H54 (cell line): ENCODE data around the gene SLC30A4.

Source experiments
- DNase-seq: peaks from one replicate; pipeline ENCODE4 v3.0.0; 2011; ENCODE audit warnings: low spot score, mixed read lengths; ENCODE audit not compliant: insufficient read length
- FAIRE-seq: peaks from 3 replicates; lab custom pipeline; 2011; peaks lifted over from hg19 to GRCh38; lab: Jason Lieb, UNC
- POLR2A ChIP-seq: IDR thresholded peaks from 2 replicates; pipeline ENCODE4 v1.6.1; 2011; ENCODE audit warnings: low read depth, mild to moderate bottlenecking, low read length

SLC30A4 gene

DNA sequence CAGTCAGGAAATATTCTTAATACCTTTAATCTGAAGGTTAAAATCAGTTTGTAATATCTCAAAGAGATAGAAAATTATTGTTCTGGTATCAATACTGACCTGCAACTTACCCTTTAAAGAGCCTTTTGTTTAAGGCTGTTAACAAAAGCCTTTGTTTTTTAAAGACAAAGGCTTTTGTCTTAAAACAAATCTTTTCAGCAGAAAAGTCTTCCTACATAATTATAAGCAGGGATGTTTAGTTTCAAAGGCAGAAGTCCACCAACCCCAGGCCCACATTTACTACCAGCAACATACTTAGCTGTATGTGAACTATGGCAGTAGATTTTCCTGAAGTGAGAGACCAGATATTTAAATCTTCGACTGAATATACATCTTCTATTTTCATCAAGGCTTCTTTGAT is 36.2 kb downstream of the SLC30A4 start:
- TF ChIP-seq POLR2A: no peak
- FAIRE-seq: no peak

DNA sequence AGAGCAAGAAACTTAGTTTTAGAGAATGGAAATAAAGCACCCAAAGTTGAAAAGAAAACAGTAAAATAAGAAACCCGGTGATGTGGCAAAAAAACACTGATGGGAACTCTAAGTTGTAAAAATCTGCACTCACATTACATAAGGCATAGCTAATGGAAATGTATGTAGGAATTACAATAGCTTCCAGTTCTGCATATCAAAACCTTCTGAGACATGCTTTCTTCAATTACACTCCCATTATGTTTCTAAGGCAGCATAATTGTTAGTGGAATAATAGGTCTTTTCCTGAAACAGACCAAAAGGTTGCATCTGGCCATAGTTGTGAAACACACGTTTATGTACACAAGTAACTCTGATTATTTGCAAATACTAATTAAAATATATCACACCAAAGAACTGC is 41.4 kb downstream of the SLC30A4 start:
- TF ChIP-seq POLR2A: no peak
- no peak for DNase-seq
- no peak for FAIRE-seq

More for the DNA sequence above, 36.2 kb downstream of the SLC30A4 start:
- DNase-seq: no peak

DNA sequence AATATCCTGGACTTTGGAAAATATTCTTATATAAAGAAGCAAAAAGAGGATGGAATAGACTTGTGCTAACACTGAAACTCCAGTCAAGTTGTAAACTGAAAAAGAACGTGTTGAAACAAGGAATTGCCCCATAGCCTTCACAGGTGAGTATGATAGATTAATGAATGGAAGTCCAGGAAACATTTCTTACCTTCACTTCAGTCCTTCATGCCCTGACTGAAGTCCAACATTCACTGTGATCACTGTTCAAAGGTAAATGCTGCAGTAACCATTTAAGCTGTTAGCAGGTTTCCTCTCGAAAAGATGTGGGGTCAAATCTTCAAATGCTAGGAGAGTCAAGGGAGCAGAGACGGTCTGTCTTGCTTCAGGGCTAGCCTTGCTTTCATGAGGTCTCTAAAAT is 46.1 kb downstream of the SLC30A4 start:
- no peak for DNase-seq
- no peak for TF ChIP-seq POLR2A
- FAIRE-seq: no peak

DNA sequence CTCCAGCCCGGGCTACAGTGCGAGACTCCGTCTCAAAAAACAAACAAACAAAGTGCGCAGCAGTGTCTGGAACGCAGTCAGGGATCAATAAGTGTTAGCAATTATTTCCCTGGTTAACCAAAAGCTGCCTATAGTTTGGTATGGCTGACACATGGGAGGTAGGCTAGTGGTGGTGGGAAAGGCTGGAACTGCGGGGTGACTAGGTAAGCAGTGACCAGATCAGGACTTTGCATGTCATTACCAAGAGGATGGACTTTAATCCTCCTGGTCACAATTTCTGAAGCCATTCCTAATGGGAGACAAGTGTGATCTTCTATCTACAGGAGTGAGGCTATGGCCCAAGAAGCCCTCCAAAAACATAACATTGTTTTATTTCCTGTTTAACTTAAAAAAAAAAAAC is 47.8 kb downstream of the SLC30A4 start:
- FAIRE-seq: no peak
- no peak for TF ChIP-seq POLR2A
- no peak for DNase-seq

DNA sequence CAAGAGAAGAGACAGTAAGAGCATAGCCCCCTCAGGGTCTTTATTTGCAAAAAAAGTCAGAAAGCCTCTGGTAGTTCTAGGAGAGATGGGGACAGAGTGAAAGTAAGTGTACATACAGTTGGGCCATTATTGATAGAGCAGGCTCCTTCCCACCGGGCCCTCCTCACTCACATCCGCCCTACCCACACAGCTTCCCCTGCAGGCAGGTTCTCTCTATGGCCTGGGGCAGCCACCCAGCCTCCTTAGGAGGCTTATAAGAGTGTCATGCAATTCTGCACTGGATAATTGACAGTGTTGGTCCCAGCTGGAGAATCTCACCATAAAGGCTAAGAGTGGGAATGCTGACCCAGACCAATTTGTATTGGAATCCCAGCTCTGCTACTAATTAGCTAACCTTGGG is 49.5 kb downstream of the SLC30A4 start:
- no peak for DNase-seq
- no peak for TF ChIP-seq POLR2A
- FAIRE-seq: no peak

DNA sequence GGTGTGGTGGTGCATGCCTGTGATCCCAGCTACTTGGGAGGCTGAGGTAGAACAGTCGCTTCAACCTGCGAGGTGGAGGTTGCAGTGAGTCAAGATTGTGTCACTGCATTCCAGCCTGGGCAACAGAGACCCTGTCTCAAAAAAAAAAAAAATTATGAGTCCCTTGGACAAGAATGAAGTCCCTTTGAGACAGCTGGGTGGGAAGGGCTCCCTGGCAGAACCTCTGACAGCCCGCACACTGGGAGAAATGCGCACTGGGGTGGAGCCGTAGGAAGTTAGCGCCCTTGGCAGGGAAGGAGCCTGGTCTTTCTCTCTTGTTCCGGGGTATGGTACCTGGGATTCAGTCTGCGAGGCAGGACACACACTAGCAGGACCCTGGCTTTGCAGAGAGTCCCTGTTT is 51.4 kb downstream of the SLC30A4 start:
- no peak for FAIRE-seq
- DNase-seq: no peak
- TF ChIP-seq POLR2A: no peak

DNA sequence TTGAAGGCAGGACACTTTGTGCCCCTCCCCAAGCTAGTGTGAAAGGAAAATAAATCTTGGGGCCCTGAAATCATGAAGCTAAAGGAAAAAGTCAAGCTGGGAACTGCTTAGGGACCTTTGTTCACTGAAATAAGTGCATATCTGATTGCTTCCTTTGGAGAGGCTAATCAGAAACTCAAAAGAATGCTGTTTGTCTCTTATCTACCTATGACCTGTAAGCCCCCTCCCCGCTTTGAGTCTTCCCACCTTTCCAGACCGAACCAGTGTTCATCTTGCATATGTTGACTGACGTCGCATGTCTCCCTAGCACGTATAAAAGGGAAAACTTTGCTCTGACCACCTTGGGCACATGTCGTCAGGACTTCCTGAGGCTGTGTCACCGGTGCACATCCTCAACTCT is 53.1 kb downstream of the SLC30A4 start:
- TF ChIP-seq POLR2A: no peak
- no peak for FAIRE-seq
- DNase-seq: no peak

DNA sequence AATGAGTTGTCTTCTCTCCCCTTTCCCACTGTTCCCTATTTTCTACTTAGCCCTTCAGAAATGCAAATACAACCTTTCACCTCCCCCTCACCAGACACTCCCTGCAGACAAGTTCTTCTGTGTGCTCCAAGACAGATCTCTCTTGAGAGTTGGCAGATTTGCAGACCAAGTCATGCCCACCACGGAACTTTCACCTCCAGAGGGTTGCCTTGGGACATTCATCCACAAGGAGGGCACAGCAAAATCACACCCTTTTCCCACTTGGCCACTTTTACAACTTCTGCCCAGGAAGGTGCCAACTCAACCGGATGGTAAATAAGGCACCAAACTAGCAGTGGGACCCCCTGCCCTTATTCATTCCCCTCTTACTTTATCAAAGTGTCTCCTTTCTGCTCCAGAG is 53.5 kb downstream of the SLC30A4 start:
- DNase-seq (no peak), FAIRE-seq (no peak)
- no peak for TF ChIP-seq POLR2A

DNA sequence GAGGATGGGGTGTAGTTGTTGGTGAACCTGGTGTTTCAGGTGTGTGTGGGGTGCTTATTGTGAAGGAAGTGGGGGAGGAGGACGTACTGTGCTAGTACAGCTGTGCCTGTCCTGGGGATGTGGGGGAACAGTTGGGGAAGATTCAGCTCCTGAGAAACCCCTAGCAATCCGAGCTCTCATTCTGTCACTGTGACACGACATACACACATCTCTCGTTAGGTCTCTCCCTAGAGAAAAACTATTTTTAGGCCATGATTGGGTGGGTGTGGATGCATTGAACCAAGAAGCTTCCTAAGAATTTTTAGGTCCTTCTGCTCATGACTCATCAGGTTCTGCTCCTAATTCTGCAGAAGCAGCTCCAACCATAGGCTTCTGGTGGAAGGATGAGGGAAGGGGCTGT is 54.3 kb downstream of the SLC30A4 start:
- no peak for DNase-seq
- FAIRE-seq: no peak
- TF ChIP-seq POLR2A: no peak

DNA sequence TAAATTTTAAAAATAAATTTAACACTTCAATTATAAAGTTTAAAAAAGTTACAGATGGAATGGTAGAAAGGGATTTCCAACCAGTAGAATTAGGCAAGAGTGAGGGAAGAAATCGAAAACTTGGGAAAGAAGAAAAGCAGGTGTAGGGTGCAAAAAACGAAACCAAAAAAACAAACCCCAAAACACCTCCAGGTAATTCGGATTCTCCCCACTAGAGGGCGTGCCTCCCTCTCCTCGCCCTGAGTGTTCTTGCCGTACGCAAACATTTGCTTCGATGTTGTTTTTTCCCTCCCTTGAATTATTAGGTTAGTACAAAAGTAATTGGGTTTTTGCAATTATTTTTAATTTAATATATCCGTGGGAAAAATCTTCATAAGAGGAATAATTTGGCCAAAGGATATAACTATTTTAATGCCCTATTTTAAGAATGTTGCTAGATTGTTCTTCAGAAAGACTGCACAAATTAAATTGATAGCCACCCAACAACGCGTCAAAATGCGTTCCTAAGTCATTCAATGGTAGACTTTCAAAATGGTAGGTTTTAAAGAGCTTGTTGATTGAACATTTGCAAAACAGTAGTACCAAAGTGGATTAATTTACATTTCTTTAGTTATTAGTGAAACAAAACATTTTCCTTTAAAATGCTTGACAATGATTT is 63.7 kb downstream of the SLC30A4 start:
- no peak for FAIRE-seq
- TF ChIP-seq POLR2A: no peak
- no peak for DNase-seq

DNA sequence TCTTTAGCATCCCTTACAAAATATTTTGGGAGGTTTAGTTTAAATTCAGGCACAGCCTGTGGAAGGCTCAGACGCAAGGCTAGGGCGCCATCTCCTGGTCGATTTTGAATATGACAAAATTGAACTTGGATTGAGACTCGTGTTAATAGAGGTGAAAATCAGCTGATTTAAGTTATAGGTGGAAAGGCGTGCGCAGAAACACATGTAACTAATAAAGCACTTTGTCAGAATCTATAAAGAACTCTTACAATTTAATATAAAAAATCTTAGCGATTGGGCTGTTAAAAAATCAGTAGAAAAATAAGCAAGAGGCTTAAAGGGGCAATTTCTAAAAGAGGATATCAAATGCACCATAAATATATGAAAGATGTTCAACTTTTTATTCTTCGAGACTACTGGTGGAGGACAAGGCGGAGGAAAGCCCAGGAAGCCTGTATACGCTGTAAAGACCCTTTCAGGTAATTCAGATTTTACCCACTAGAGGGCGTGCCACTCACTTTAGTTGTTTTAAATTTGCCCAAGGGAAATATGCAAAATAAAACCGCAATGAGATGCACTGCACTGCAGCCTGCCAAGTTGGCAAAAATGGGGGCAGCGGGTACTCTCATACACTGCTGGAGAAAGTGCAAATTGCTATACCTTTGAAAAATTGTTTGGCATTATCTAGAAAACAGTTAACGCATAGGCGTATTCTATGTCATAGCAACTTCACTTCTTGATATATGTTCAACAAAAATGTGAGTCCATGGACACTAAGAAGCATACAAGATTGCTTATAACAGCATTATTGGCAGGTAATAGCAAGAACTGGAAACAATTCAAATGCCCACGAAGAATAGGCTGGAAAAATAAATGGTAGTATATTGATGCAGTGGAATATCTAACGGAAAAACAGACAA is 64.7 kb downstream of the SLC30A4 start:
- no peak for TF ChIP-seq POLR2A
- DNase-seq (no peak), FAIRE-seq (peak; percentile 41)

DNA sequence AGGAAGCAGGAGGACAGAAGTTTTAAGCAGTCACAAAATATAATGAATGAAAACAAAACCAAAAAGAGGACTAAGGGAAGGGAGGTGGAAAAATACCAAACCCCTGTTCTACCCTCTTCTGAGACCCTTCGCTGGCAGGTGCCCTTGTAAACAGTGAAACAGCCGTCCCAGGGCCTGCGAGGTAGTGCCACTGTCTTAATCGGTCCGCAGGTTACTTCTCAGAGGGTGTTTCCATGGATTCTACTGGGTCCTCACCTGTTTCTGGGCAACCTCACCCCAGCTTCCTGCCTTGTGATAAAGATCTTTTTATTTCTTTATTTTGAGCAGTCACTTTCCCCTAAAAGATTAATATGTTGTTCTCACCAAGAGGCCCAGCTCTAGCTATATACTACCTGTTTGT is 65.3 kb downstream of the SLC30A4 start:
- DNase-seq (no peak), FAIRE-seq (no peak)
- TF ChIP-seq POLR2A: no peak

DNA sequence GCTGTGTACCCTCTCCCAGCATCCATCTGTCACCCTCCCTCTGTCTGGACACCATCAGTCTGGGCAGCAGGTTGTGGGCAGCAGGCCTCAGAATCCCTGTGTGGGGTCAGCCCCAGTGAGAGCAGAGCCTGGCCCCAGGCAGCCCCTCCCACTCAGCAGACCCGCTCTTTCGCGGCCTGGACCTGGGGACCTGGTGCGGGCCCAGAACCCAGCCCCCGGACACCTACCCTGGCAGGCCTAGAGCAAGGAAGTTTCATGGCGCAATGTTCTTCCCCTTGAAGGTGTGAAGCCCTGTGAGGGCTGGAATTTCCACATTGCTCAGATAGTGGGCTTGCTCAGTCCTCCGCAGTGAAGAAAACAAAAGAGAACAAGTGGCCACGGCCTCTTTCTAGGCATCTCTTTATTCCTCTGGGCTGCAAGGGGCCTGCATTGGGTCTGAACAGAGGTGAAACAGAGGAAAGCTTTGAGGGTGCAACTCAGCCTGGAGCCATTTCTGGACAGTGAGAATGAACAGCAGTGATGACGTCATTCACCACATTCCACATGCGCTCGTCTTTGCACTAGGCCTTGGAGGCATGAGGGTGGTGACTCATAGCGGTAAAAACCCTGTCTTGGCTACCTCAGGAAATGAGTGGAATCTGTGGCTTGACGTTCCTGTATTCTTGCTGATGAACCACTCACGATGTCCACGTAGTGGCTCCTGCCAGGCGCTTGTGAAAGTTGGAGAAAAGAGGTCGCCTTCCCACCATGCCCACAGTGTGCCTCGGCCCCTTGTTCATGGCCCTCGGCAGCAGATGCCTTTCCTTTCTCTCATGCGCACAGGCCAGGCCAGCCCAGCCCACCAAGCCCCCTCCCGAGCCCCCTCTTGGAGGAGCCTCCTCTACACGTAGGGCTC is 66.1 kb downstream of the SLC30A4 start:
- DNase-seq: peak; percentile 86
- FAIRE-seq: peak; percentile 97

DNA sequence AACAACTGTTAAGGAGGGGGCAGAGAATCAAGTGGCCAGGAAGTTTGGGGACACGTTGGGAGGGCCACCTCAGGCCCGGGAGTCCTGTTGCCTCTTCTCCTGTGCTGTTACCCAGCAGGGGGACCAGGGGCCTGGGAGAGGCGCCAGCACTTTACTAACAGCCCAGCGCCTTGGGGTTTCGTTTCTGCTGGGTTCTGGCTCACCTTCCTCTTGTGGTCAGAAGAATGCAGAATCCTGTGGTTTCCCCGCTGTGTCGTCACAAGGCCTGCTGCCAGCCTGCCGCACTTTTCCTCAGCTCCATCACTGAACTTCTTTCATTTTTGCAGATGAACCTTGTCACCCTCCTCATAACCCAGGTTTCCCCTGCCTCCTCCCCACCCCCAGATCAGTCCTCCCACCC is 67.7 kb downstream of the SLC30A4 start:
- no peak for TF ChIP-seq POLR2A
- peak; percentile 78 for DNase-seq
- FAIRE-seq: peak; percentile 92

More for the DNA sequence above, 66.1 kb downstream of the SLC30A4 start:
- TF ChIP-seq POLR2A: no peak
